Effector memory CD4-positive, alpha-beta T cell (primary cell): ENCODE measurements around the gene ZIC2.

Experiments
- DNase-seq, 3 donors: peaks; one replicate each; pipeline ENCODE4 v3.0.0-alpha.2; 2020
- H3K27ac ChIP-seq: 2 replicates; pipeline ENCODE4 v1.7.0; 2013; ENCODE audit warnings: mild to moderate bottlenecking, low read length, moderate library complexity; ENCODE audit not compliant: insufficient read depth, poor library complexity, severe bottlenecking
- H3K27me3 ChIP-seq: replicated peaks from 2 replicates; pipeline ENCODE4 v1.7.0; 2013; ENCODE audit warnings: mild to moderate bottlenecking, low read length; ENCODE audit not compliant: insufficient read depth, control insufficient read depth, poor library complexity, severe bottlenecking
- H3K36me3 ChIP-seq: 2 replicates; pipeline ENCODE4 v1.7.0; 2013; ENCODE audit warnings: mild to moderate bottlenecking, low read length, moderate library complexity; ENCODE audit not compliant: control insufficient read depth, insufficient read depth
- H3K4me1 ChIP-seq: 2 replicates; pipeline ENCODE4 v1.7.0; 2013; ENCODE audit warnings: low read length, mild to moderate bottlenecking; ENCODE audit not compliant: control insufficient read depth, insufficient read depth, poor library complexity, severe bottlenecking
- H3K4me3 ChIP-seq: 2 replicates; pipeline ENCODE4 v1.7.0; 2013; ENCODE audit warnings: low read length, low read depth, mild to moderate bottlenecking; ENCODE audit not compliant: insufficient read depth, poor library complexity, severe bottlenecking
- H3K9me3 ChIP-seq: 2 replicates; pipeline ENCODE4 v1.7.0; 2013; ENCODE audit warnings: mild to moderate bottlenecking, low read length, moderate library complexity; ENCODE audit not compliant: control insufficient read depth

Gene ZIC2

DNA sequence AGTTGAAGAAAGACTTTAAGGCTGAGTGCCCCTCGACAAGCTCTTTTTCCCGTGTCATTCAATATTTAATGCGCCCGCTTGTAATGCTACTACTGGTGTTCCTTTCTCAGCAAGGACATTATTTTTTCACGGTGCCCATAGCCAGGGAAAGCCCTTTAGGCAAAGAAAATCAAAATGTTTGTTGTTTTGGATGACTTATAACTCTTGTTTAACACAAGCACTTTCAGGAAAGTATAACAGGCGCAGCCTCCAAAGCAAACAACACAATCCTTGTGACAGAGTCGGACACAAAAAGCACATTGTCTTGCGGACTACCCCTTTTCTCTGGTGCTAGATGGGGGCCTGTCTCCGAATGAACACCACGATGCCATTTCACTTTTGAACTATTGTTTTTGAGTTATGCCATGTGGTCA lies 22.5 kb upstream of the ZIC2 start:
- H3K36me3 ChIP-seq: no peaks in the 10 kb centered on the region
- H3K4me3 ChIP-seq: no peak overlapping the region
- H3K9me3 ChIP-seq: no peaks in the 10 kb centered on the region
- peaks cover 89% of the 10 kb centered on the region for H3K27me3 ChIP-seq
- DNase-seq: no peak
- H3K4me1 ChIP-seq: peaks cover 33% of the 10 kb centered on the region
- no peak overlapping the region for H3K27ac ChIP-seq

DNA sequence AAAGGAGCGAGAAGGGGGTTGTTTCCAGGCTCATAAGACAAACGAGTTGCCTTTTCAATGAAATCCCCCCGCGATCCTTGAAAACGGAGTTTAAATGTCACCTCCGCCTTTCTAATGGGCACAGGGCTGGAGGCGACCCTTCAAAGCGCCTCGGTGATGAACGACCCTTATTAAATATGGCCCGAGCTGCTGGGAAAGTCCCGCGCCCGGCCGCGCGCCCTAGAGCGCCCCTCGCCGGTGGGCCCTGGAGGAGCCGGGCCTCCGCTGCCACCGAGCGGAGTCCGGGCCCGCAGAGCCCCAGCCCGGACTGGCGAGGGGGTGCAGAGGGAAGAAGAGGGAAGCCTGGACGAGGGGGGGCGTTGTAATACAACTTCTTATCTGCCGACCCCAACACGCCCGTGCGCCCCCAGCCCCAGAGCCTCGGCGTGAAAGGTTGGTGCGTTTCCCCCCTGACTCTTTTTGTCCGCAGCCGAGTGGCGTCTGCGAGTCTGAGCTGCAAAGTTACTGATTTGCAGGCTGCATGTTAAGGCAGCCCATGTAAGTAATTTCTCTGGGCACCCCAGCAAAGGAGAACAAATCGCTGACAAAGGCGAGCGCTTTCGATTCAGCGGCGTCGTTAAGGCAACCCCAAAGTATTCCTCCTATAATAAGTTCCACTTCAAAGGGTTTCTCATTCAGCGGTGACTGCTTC lies 21.9 kb upstream of the ZIC2 start:
- Histone ChIP-seq H3K4me3 (no peak overlapping the region), H3K27ac (no peak overlapping the region), H3K4me1 (peaks cover 33% of the 10 kb centered on the region), H3K36me3 (no peaks in the 10 kb centered on the region), H3K27me3 (peaks cover 85% of the 10 kb centered on the region), H3K9me3 (no peaks in the 10 kb centered on the region)
- DNase-seq: no peak

DNA sequence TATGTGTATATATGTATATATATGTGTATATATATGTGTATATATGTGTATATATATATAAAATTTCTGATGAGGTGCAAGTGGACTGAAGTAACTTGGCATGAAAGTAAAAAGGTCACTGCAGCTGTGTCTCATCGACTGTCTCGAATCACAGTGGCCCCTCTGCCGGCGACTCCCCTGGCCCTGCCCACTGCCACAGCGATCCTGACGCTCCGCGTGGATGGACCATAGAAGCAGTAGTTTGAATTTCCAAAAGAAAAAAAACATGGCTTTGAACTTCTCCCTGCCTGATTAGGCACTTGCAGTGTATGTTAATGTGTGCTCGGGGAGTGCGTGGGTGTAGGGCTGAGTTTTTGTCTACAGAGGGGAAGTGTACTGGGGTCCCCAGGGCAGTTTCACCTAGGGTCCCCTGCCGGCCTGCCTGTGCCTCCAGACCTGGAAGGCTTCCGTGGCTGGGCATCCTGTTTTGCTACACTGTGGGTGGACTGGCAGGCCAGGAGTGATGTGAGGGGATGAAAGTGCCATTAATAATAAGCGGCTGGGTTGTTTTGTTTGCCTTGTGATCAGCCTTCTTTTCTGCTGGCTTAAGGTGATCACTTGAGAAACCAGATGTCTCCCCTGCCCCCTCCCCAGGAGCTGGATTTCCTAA lies 20.8 kb upstream of the ZIC2 start:
- Histone ChIP-seq H3K4me3 (no peak overlapping the region), H3K27me3 (peaks cover 85% of the 10 kb centered on the region), H3K4me1 (peaks cover 30% of the 10 kb centered on the region), H3K27ac (no peak overlapping the region), H3K36me3 (no peaks in the 10 kb centered on the region), H3K9me3 (no peaks in the 10 kb centered on the region)
- DNase-seq: no peak

DNA sequence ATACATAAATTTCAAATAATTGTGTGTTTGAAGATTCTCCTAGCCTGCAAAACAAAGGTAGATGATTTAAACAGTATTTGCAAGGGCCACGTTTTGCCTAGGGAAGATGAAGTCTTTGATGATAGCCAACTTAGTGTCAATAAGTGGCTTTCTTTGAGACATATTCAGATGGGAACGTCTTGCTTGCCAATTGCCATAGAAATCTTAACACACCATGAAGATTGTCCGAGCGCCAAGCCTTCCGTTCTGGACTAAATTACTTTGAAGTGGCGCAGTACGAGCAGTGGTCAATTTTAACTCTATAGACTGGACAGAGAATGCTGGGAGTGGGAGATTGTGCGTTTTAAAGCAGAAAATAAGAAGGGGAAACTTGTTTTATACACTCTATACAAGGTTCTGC lies 19.9 kb upstream of the ZIC2 start:
- DNase-seq: no peak
- Histone ChIP-seq H3K4me1 (peaks cover 23% of the 10 kb centered on the region), H3K36me3 (no peaks in the 10 kb centered on the region), H3K4me3 (no peak overlapping the region), H3K9me3 (no peaks in the 10 kb centered on the region), H3K27me3 (peaks cover 84% of the 10 kb centered on the region), H3K27ac (no peak overlapping the region)

DNA sequence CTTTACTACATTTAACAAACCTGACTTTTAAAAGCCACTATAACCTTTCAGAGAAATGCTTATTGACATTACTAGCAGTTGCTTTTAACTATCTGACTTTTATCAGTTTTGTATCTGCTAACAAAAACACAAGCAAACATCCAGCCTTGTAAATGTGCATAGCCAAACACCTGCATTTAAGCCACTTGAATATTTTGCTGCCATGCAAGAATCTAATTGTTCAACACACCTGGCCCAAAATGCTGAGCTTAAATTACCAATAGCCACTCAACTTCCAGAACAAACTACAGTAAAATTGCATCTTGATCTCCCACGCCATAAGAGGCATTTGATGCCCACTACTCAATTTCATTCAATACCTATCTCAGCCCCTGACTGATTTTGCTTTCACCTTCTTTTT lies 19.3 kb upstream of the ZIC2 start:
- Histone ChIP-seq H3K27ac (no peak overlapping the region), H3K36me3 (no peaks in the 10 kb centered on the region), H3K4me3 (no peak overlapping the region), H3K9me3 (no peaks in the 10 kb centered on the region), H3K27me3 (peaks cover 82% of the 10 kb centered on the region), H3K4me1 (peaks cover 17% of the 10 kb centered on the region)
- no peak for DNase-seq

DNA sequence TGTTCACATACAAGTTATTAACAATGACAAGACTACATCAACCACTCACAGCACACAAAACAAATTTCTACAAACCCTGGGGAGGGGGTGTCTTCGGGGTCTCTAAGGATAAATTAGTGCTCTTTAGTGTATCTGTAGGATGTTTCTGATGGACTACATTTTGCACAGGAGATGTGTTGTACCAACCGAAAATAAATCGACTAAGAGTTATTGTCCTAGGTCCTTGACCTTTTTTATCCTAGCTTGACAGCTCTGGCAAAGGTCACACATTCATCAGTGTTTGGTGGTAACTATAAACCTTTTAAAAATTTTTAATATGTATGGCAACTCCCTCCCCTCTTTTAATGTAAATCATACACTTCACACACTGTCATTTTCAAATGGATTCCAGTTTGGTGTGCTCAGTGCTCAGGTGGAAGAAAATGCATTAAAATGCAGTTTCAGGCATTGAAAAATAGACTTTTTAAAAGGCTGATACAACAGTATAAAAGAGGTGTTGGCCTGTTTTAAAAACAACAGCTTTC lies 17.7 kb upstream of the ZIC2 start:
- H3K4me3 ChIP-seq: no peak overlapping the region
- no peak for DNase-seq
- H3K27me3 ChIP-seq: peaks cover 83% of the 10 kb centered on the region
- H3K9me3 ChIP-seq: no peaks in the 10 kb centered on the region
- H3K36me3 ChIP-seq: no peaks in the 10 kb centered on the region
- no peak overlapping the region for H3K27ac ChIP-seq
- H3K4me1 ChIP-seq: peaks cover 24% of the 10 kb centered on the region

DNA sequence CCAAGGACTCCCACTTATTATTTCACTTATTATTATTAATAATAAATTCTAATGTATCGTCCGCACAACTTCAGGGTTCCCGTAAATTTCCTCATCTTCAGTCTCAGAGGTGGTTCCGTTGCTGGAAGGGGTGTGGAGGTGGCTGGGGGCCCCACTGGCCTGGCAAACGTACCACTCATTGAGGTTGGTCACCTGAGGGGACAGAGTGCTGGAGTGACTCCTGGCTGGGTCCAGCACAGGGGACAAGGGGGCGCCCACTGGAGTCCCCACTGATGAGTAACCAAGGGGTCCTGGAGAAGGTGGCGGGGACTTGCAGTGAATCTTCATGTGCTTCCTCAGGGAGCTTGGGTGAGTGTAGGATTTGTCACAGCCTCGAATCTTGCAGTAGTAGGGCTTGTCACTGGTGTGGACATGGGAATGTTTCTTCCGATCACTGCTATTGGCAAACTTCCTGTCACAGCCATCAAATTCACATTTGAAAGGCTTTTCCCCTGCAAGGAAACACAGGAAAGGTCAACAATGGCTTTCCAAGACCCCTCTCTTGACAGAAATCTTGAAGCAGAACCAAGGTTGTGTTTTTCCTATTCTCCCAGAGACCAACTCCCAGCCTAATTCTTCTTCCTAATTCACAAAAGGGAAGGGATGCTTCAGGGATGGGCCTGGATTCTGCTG lies 16.1 kb upstream of the ZIC2 start:
- H3K4me1 ChIP-seq: peaks cover 24% of the 10 kb centered on the region
- H3K27me3 ChIP-seq: peaks cover 82% of the 10 kb centered on the region
- no peak overlapping the region for H3K4me3 ChIP-seq
- H3K27ac ChIP-seq: no peak overlapping the region
- DNase-seq: no peak
- H3K36me3 ChIP-seq: no peaks in the 10 kb centered on the region
- H3K9me3 ChIP-seq: no peaks in the 10 kb centered on the region

DNA sequence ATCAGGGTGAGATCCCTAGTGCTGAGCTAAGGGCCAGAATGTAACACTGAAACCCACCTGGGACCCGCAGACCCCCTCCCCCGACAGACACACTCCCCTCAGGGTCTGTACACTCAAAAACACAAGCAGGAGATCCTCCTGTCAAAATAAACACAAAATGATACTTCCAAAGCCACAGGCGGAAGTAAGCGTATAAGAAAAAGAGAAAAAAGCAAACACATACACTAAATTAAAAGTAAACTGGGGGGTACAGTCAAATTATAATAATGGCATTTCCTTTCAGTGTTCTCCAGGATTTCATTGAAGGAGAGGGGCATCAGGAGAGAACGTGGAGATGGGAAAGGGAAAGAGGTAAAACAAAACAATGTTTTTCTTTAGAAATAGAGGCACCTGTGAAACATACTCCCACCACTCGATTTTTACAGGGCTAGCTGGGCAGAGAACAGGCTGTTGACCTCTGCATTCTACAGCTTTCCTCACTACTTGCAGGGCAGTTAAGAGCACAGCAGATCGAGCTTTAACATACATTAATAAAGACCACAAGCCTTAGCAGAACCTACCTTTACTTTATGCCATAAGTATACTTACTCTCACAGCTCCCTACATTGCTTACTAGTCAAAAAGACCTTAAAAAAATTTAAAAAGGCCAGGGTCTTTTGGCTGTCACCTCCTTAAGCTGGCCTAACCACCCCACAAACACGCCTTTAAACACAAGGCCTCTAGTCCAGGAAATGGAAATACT lies 15.3 kb upstream of the ZIC2 start:
- DNase-seq: no peak
- no peaks in the 10 kb centered on the region for H3K36me3 ChIP-seq
- peaks cover 77% of the 10 kb centered on the region for H3K27me3 ChIP-seq
- H3K27ac ChIP-seq: no peak overlapping the region
- H3K4me3 ChIP-seq: no peak overlapping the region
- peaks cover 26% of the 10 kb centered on the region for H3K4me1 ChIP-seq
- no peaks in the 10 kb centered on the region for H3K9me3 ChIP-seq

DNA sequence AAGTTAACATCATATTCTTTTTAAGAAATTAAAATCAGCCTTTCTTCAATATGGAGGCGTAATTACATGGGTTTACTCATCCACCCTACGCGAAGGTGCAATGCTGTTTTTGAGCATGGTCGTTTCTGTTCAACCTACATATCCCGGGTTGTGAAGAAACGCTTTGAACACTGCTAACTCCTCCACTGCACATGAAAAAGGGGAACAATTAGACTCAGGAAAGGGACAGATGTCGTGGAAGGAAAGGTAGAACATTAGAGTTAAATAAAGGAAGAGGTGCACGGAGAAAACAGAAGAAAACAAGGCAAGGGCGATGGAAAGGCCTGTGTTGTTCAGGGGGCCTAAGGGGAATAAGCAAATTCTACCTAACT lies 14.1 kb upstream of the ZIC2 start:
- Histone ChIP-seq H3K27me3 (peaks cover 79% of the 10 kb centered on the region), H3K4me1 (peaks cover 35% of the 10 kb centered on the region), H3K36me3 (no peaks in the 10 kb centered on the region), H3K9me3 (no peaks in the 10 kb centered on the region), H3K27ac (no peak overlapping the region), H3K4me3 (no peak overlapping the region)
- DNase-seq: no peak
